Endodermal cell (in vitro differentiated cells): Measurements from ENCODE around the gene SLC29A1. TPM values are rescaled to one million over a fixed set of nuclear protein-coding genes. Genes with fewer than 3 reads are reported as not detected.
A peak's percentile ranks its signal among the peaks of the same experiment; 100 is the strongest.

ENCODE experiments used
- DNase-seq: peaks from one replicate; pipeline ENCODE4 v3.0.0-alpha.2; 2017
- H3K27ac ChIP-seq: 2 replicates; pipeline ENCODE4 v1.5.1; 2013; ENCODE audit warnings: mild to moderate bottlenecking, low read depth, low read length, moderate library complexity
- H3K27me3 ChIP-seq: 2 replicates; pipeline ENCODE4 v1.6.1; 2013; ENCODE audit warnings: mild to moderate bottlenecking, low read length, moderate library complexity; ENCODE audit not compliant: insufficient read depth, control insufficient read depth, poor library complexity, severe bottlenecking
- H3K36me3 ChIP-seq: 2 replicates; pipeline ENCODE4 v1.7.0; 2013; ENCODE audit warnings: mild to moderate bottlenecking, low read length, moderate library complexity; ENCODE audit not compliant: control insufficient read depth, insufficient read depth
- H3K4me1 ChIP-seq: one replicate; pipeline ENCODE4 v1.7.0; 2013; ENCODE audit warnings: low read length; ENCODE audit not compliant: control insufficient read depth, insufficient read depth
- H3K4me3 ChIP-seq: 2 replicates; pipeline ENCODE4 v1.5.1; 2013; ENCODE audit warnings: mild to moderate bottlenecking, low read length, moderate library complexity
- H3K9ac ChIP-seq: 2 replicates; pipeline ENCODE4 v1.6.1; 2013; ENCODE audit warnings: mild to moderate bottlenecking, low read length, moderate library complexity; ENCODE audit not compliant: poor library complexity, severe bottlenecking; ENCODE audit errors: extremely low read depth
- H3K9me3 ChIP-seq: 2 replicates; pipeline ENCODE4 v1.6.1; 2013; ENCODE audit warnings: mild to moderate bottlenecking, low read length, moderate library complexity; ENCODE audit not compliant: control insufficient read depth
- H3K27ac Mint-ChIP-seq: 2 replicates; pipeline ENCODE4 v1.8.0; 2020; ENCODE audit warnings: mixed read lengths
- H3K27me3 Mint-ChIP-seq: 2 replicates; pipeline ENCODE4 v1.8.0; 2021; ENCODE audit warnings: mild to moderate bottlenecking, mixed read lengths; ENCODE audit not compliant: insufficient read depth
- H3K36me3 Mint-ChIP-seq: 2 replicates; pipeline ENCODE4 v1.8.0; 2020; ENCODE audit warnings: low read depth, mixed read lengths
- H3K4me1 Mint-ChIP-seq: 2 replicates; pipeline ENCODE4 v1.8.0; 2020; ENCODE audit warnings: mixed read lengths
- H3K4me3 Mint-ChIP-seq: 2 replicates; pipeline ENCODE4 v1.8.0; 2020; ENCODE audit warnings: mild to moderate bottlenecking, moderate library complexity, mixed read lengths
- H3K9me3 Mint-ChIP-seq: 2 replicates; pipeline ENCODE4 v1.8.0; 2020; ENCODE audit warnings: mild to moderate bottlenecking, mixed read lengths
- WGBS, 2 experiments: methylation state at CpG; one replicate each; pipeline versions ENCODE4 v1.1.5 to v1.1.7; 2013; ENCODE audit warnings: missing lambda C conversion rate in 2 of 2, mixed read lengths in 1 of 2; ENCODE audit not compliant: insufficient coverage in 1 of 2, insufficient read length in 1 of 2; 5-methylcytosine and 5-hydroxymethylcytosine counted together
- total RNA-seq, 2 donors: library from RNA; stranded (reverse); fragmentation: NEBNext Ultra II Directional in 1 of 2; extraction: Animal tissue kit (Norgen Biotek cat#: 25700) in 1 of 2; gene quantifications; 2 replicates in 1 of 2; 3 replicates in 1 of 2; pipeline ENCODE4 v1.2.1, GENCODE V29; 2021
- TF ChIP-seq, protein P1 (sequence below): fragments of 200-600 bp; sonication (generic); conservative IDR thresholded peaks from 2 replicates; pipeline ENCODE4 v1.5.0; 2021; ENCODE audit warnings: antibody characterized with exemption, mild to moderate bottlenecking

Gene SLC29A1
- total RNA-seq, 2 donors from 2014 or later, result 129 to 155 TPM

DNA sequence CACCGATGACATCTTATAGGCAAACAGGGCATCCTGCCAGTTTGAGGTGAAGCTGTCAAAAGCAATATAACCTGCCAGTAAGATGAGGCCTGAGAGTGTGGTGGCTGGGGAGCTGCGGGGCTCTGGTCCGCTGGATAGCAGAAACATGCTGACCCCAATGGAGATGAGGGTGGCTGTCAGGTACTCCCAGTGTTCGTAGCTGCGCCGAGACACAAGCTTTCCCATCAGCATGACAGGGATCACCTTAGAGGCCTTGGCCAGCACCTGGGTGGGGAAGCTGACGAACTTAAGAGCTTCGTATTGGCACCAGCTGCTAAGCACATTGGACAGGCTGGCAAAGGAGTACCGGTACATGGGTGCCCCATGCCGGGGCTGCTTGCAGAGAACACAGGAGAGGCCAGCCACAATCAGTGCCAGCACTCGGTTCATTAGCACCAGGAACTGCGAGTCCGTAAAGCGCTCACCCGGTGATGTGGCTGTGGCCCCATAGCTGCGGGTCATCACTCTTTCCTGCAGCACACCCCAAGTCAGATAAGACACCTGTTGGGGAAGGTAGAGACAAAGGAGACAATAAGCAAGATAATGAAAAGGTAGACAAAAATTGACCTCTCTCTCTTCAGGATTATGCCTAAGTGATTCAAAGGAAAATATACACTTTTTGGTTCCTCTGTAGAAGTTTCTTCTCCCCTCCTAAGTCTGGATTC, 31.9 kb downstream of the SLC29A1 start:
- peak overlapping the region; percentile 96 for H3K4me3 ChIP-seq
- DNase-seq, result peak; percentile 70
- no peak overlapping the region for H3K9ac ChIP-seq
- Mint-ChIP-seq H3K4me1 (peaks cover 26% of the 10 kb centered on the region), H3K27me3 (no peaks in the 10 kb centered on the region), H3K4me3 (peak overlapping the region; percentile 74), H3K27ac (peak overlapping the region; percentile 13), H3K9me3 (no peaks in the 10 kb centered on the region), H3K36me3 (peaks cover 56% of the 10 kb centered on the region)
- H3K9me3 ChIP-seq, result no peaks in the 10 kb centered on the region
- WGBS, 2 experiments, result 88 to 92% methylated on average over 15 to 16 of the region's 16 CpGs
- H3K36me3 ChIP-seq, result peaks cover 55% of the 10 kb centered on the region
- H3K27ac ChIP-seq, result no peak overlapping the region
- TF ChIP-seq, protein P1, sequence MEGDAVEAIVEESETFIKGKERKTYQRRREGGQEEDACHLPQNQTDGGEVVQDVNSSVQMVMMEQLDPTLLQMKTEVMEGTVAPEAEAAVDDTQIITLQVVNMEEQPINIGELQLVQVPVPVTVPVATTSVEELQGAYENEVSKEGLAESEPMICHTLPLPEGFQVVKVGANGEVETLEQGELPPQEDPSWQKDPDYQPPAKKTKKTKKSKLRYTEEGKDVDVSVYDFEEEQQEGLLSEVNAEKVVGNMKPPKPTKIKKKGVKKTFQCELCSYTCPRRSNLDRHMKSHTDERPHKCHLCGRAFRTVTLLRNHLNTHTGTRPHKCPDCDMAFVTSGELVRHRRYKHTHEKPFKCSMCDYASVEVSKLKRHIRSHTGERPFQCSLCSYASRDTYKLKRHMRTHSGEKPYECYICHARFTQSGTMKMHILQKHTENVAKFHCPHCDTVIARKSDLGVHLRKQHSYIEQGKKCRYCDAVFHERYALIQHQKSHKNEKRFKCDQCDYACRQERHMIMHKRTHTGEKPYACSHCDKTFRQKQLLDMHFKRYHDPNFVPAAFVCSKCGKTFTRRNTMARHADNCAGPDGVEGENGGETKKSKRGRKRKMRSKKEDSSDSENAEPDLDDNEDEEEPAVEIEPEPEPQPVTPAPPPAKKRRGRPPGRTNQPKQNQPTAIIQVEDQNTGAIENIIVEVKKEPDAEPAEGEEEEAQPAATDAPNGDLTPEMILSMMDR, result no peak
- peaks cover 3% of the 10 kb centered on the region for H3K4me1 ChIP-seq
- no peaks in the 10 kb centered on the region for H3K27me3 ChIP-seq

DNA sequence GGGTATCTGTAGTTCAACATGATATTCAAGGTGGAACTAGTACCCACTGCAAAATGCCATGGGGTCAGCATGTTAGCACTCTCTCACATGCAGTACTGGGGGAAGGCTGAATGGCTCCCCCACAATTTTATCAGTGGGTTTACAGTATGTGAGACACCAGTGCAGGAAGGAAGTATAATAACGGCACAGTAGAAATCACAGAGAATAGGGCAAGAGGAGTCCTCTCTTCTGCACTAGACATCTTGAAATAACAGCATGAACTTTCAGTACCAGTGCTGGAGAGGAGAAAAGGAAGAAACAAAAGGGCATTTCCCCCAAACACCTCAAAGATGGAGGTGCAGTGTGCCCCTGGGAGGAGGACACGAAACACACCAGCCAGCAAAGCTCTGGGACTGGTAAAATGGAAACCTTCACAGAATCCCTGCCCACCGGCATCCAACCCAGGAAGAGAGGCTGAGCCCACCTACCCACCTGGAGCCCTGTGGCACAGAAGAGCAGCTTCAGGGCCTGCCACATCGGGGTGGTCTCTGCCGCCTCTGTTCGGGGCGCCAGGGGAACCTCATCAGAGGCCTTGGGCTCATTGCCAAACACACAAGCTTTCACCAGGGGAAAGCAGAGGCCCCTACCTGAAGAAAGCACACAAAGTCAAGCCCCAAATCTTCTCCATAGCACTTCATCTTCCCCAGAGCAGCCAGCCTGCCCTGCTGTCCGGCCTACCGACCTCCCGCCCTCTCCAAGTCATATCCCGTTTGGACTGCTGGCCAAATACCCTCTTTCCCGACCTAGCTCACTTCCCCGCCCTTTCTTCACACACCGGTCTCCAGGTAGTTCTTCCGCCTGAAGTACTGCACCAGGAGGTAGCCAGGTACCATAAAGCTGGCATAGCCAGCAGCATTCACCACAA, 32.7 kb downstream of the SLC29A1 start:
- no peaks in the 10 kb centered on the region for H3K27me3 Mint-ChIP-seq
- Histone ChIP-seq H3K9me3 (no peaks in the 10 kb centered on the region), H3K9ac (peak overlapping the region; percentile 64), H3K27ac (peak overlapping the region; percentile 92), H3K4me1 (peaks cover 3% of the 10 kb centered on the region), H3K27me3 (no peaks in the 10 kb centered on the region), H3K4me3 (peak overlapping the region; percentile 96), H3K36me3 (peaks cover 46% of the 10 kb centered on the region)
- H3K4me3 Mint-ChIP-seq, result peak overlapping the region; percentile 74
- peak overlapping the region; percentile 78 for H3K27ac Mint-ChIP-seq
- TF ChIP-seq, protein P1, result no peak
- peaks cover 48% of the 10 kb centered on the region for H3K36me3 Mint-ChIP-seq
- no peak for DNase-seq
- H3K4me1 Mint-ChIP-seq, result peaks cover 24% of the 10 kb centered on the region
- no peaks in the 10 kb centered on the region for H3K9me3 Mint-ChIP-seq
- WGBS, 2 experiments, result 20 to 36% methylated on average over 8 to 15 of the region's 15 CpGs

DNA sequence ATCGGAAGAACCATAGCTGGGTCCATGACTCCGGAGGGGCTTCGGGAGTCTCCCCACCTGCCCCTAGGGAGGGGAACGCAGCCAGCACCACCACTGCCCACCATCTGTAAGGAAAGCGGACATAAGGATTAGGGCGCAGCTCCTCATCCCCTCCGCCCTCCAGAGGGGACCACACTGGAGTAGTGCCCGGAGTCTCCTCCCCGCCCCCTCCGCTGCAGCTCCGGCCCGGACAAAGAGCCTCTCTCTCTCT, 33.3 kb downstream of the SLC29A1 start:
- DNase-seq, result no peak
- H3K27ac ChIP-seq, result peak overlapping the region; percentile 92
- peaks cover 41% of the 10 kb centered on the region for H3K36me3 ChIP-seq
- H3K9me3 ChIP-seq, result no peaks in the 10 kb centered on the region
- TF ChIP-seq, protein P1, result no peak
- H3K27me3 ChIP-seq, result no peaks in the 10 kb centered on the region
- peaks cover 3% of the 10 kb centered on the region for H3K4me1 ChIP-seq
- no peaks in the 10 kb centered on the region for H3K9me3 Mint-ChIP-seq
- peak overlapping the region; percentile 64 for H3K9ac ChIP-seq
- H3K4me3 Mint-ChIP-seq, result peak overlapping the region; percentile 74
- WGBS, 2 experiments, result 0 to 1% methylated on average over 6 to 12 of the region's 12 CpGs
- no peaks in the 10 kb centered on the region for H3K27me3 Mint-ChIP-seq
- H3K27ac Mint-ChIP-seq, result peak overlapping the region; percentile 78
- H3K36me3 Mint-ChIP-seq, result peaks cover 42% of the 10 kb centered on the region
- H3K4me1 Mint-ChIP-seq, result peaks cover 22% of the 10 kb centered on the region
- H3K4me3 ChIP-seq, result peak overlapping the region; percentile 96
